H9 (cell line): ENCODE measurements around the gene CACNA2D3. TPM values are rescaled to one million over a fixed set of nuclear protein-coding genes. Genes with fewer than 3 reads are reported as not detected.

Experiments
- DNase-seq: peaks from one replicate; pipeline ENCODE4 v3.0.0-alpha.2; 2017
- H2AFZ ChIP-seq: one replicate; pipeline ENCODE4 v1.6.1; 2013; ENCODE audit warnings: mild to moderate bottlenecking, low read length, control low read depth, moderate library complexity
- H2AK5ac ChIP-seq: 2 replicates; pipeline ENCODE4 v1.6.1; 2013; ENCODE audit warnings: low read length, control low read depth, mixed read lengths; ENCODE audit not compliant: insufficient read length
- H2BK120ac ChIP-seq: one replicate; pipeline ENCODE4 v1.6.1; 2013; ENCODE audit warnings: low read depth, mild to moderate bottlenecking, low read length, control low read depth, inconsistent platforms; ENCODE audit not compliant: poor library complexity, severe bottlenecking
- H2BK12ac ChIP-seq: 2 replicates; pipeline ENCODE4 v1.6.1; 2013; ENCODE audit warnings: low read length, control low read depth, mixed read lengths, low read depth; ENCODE audit not compliant: insufficient read length
- H2BK15ac ChIP-seq: 2 replicates; pipeline ENCODE4 v1.6.1; 2013; ENCODE audit warnings: low read depth, low read length, control low read depth
- H2BK20ac ChIP-seq: one replicate; pipeline ENCODE4 v1.6.1; 2013; ENCODE audit warnings: low read depth, mild to moderate bottlenecking, low read length, control low read depth, inconsistent platforms; ENCODE audit not compliant: poor library complexity, severe bottlenecking
- H2BK5ac ChIP-seq: 2 replicates; pipeline ENCODE4 v1.6.1; 2013; ENCODE audit warnings: low read length, control low read depth, mixed read lengths; ENCODE audit not compliant: insufficient read length
- H3K14ac ChIP-seq: 2 replicates; pipeline ENCODE4 v1.6.1; 2013; ENCODE audit warnings: low read length, control low read depth; ENCODE audit not compliant: insufficient read depth
- H3K18ac ChIP-seq: 2 replicates; pipeline ENCODE4 v1.6.1; 2013; ENCODE audit warnings: low read depth, mild to moderate bottlenecking, mixed read lengths, low read length, control low read depth; ENCODE audit not compliant: insufficient read length
- H3K23ac ChIP-seq: 2 replicates; pipeline ENCODE4 v1.6.1; 2013; ENCODE audit warnings: low read length, control low read depth, mixed read lengths, low read depth; ENCODE audit not compliant: insufficient read length
- H3K23me2 ChIP-seq: 2 replicates; pipeline ENCODE4 v1.6.1; 2013; ENCODE audit warnings: low read depth, mild to moderate bottlenecking, mixed read lengths, low read length, control low read depth; ENCODE audit not compliant: insufficient read length, poor library complexity, severe bottlenecking
- H3K27ac ChIP-seq: 2 replicates; pipeline ENCODE4 v1.5.1; 2013; ENCODE audit warnings: low read length, control low read depth, mixed read lengths, low read depth; ENCODE audit not compliant: insufficient read length
- H3K27me3 ChIP-seq: 2 replicates; pipeline ENCODE4 v1.6.1; 2013; ENCODE audit warnings: low read length, control low read depth, inconsistent platforms; ENCODE audit not compliant: insufficient read depth
- H3K4ac ChIP-seq: 2 replicates; pipeline ENCODE4 v1.6.1; 2013; ENCODE audit warnings: low read depth, mild to moderate bottlenecking, control low read depth, inconsistent platforms, low read length, moderate library complexity
- H3K4me1 ChIP-seq: 2 replicates; pipeline ENCODE4 v1.6.1; 2013; ENCODE audit warnings: low read length, control low read depth, inconsistent platforms; ENCODE audit not compliant: insufficient read depth
- H3K4me2 ChIP-seq: 2 replicates; pipeline ENCODE4 v1.6.1; 2013; ENCODE audit warnings: low read length, control low read depth, mixed read lengths; ENCODE audit not compliant: insufficient read length, insufficient read depth
- H3K56ac ChIP-seq: 2 replicates; pipeline ENCODE4 v1.6.1; 2013; ENCODE audit warnings: low read depth, mild to moderate bottlenecking, mixed read lengths, low read length, control low read depth; ENCODE audit not compliant: insufficient read length
- H3K79me1 ChIP-seq: 2 replicates; pipeline ENCODE4 v1.6.1; 2013; ENCODE audit warnings: low read depth, mild to moderate bottlenecking, moderate library complexity, low read length, control low read depth, inconsistent platforms; ENCODE audit not compliant: insufficient read depth, poor library complexity, severe bottlenecking
- H3K79me2 ChIP-seq: 2 replicates; pipeline ENCODE4 v1.6.1; 2013; ENCODE audit warnings: low read length, control low read depth, inconsistent platforms; ENCODE audit not compliant: insufficient read depth
- H3K9ac ChIP-seq: 2 replicates; pipeline ENCODE4 v1.6.1; 2013; ENCODE audit warnings: low read length, control low read depth, mixed read lengths; ENCODE audit not compliant: insufficient read length; ENCODE audit errors: extremely low read depth
- H3K9me3 ChIP-seq: one replicate; pipeline ENCODE4 v1.6.1; 2013; ENCODE audit warnings: low read depth, low read length, inconsistent platforms; ENCODE audit not compliant: control insufficient read depth
- H3T11ph ChIP-seq: one replicate; pipeline ENCODE4 v1.6.1; 2013; ENCODE audit warnings: mild to moderate bottlenecking, low read length, control low read depth, inconsistent platforms
- H4K20me1 ChIP-seq: one replicate; pipeline ENCODE4 v1.6.1; 2013; ENCODE audit not compliant: control insufficient read depth, insufficient read length, insufficient read depth
- H4K5ac ChIP-seq: 2 replicates; pipeline ENCODE4 v1.6.1; 2013; ENCODE audit warnings: low read depth, mild to moderate bottlenecking, mixed read lengths, low read length, control low read depth; ENCODE audit not compliant: insufficient read length
- H4K8ac ChIP-seq: replicated peaks from 2 replicates; pipeline ENCODE4 v1.6.1; 2013; ENCODE audit warnings: low read length, control low read depth, mixed read lengths, low read depth; ENCODE audit not compliant: insufficient read length
- H4K91ac ChIP-seq: 2 replicates; pipeline ENCODE4 v1.6.1; 2013; ENCODE audit warnings: low read depth, mild to moderate bottlenecking, moderate library complexity, mixed read lengths, low read length, control low read depth; ENCODE audit not compliant: insufficient read length
- H3K27ac Mint-ChIP-seq, 3 experiments: 2 replicates in 2 of 3; 3 replicates in 1 of 3; pipeline ENCODE4 v1.8.0; 2020 to 2021; ENCODE audit warnings: mixed read lengths in 3 of 3, mild to moderate bottlenecking in 1 of 3, moderate library complexity in 1 of 3
- H3K27me3 Mint-ChIP-seq: 2 replicates; pipeline ENCODE4 v1.8.0; 2021; ENCODE audit warnings: low read depth, mild to moderate bottlenecking, moderate library complexity, mixed read lengths
- H3K36me3 Mint-ChIP-seq, 3 experiments: 2 replicates in 2 of 3; 3 replicates in 1 of 3; pipeline ENCODE4 v1.8.0; 2020 to 2021; ENCODE audit warnings: low read depth in 3 of 3, mixed read lengths in 3 of 3; ENCODE audit not compliant: insufficient read depth in 1 of 3
- H3K4me1 Mint-ChIP-seq, 2 experiments: 2 replicates each; pipeline ENCODE4 v1.8.0; 2020; ENCODE audit warnings: mixed read lengths in 2 of 2
- H3K4me3 Mint-ChIP-seq, 2 experiments: 2 replicates in 1 of 2; 3 replicates in 1 of 2; pipeline ENCODE4 v1.8.0; 2020 to 2021; ENCODE audit warnings: mild to moderate bottlenecking in 2 of 2, mixed read lengths in 2 of 2, moderate library complexity in 1 of 2
- H3K9me3 Mint-ChIP-seq, 2 experiments: 2 replicates in 1 of 2; 3 replicates in 1 of 2; pipeline ENCODE4 v1.8.0; 2020; ENCODE audit warnings: mild to moderate bottlenecking in 2 of 2, mixed read lengths in 2 of 2, moderate library complexity in 1 of 2
- WGBS: extraction: QIAGEN DNeasy Blood & Tissue Kit; methylation state at CpG from one replicate; pipeline ENCODE4 v1.1.7; 2013; ENCODE audit warnings: missing lambda C conversion rate, low lambda C conversion rate, mixed read lengths; ENCODE audit not compliant: insufficient read length; ENCODE audit errors: extremely low coverage; 5-methylcytosine and 5-hydroxymethylcytosine counted together
- total RNA-seq: library from RNA; stranded (reverse); gene quantifications from 2 replicates; pipeline ENCODE4 v1.2.1, GENCODE V29; 2021
- TF ChIP-seq, protein P1 (sequence below): fragments of 200-600 bp; sonication (generic); conservative IDR thresholded peaks from 3 replicates; pipeline ENCODE4 v1.8.0; 2021; ENCODE audit warnings: antibody characterized with exemption, mild to moderate bottlenecking

Gene CACNA2D3
- total RNA-seq, 1 experiment from 2014 or later: 3.2 TPM

DNA sequence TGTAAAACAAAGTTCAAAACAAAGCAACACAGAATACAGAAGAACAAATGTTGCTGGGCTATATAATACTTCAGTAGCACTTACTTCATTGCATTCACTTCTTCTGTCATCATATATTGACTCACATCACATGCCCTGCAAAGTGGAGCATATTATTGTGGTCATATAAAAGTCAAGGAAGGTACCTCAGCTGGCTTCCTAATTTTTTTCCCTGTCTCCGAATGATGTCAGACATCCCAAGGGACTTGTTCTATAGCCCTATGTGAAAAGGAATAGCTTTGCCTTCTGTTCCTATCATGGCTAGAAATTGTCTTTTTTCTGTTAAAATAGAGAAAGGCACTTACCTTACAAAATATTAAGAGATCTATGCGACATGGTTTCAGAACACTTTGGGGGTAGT lies 696.1 kb downstream of the CACNA2D3 start:
- H3K36me3 Mint-ChIP-seq: peaks cover 0 to 6% (median 4%) of the 10 kb centered on the region in 3 experiments; a peak in 1 of 7 replicates
- H3K56ac ChIP-seq: no peak overlapping the region
- H3K4me2 ChIP-seq: no peak overlapping the region
- no peak overlapping the region for H4K5ac ChIP-seq
- no peak overlapping the region for H2AK5ac ChIP-seq
- no peak overlapping the region for H4K91ac ChIP-seq
- H3K79me1 ChIP-seq: no peaks in the 10 kb centered on the region
- H4K8ac ChIP-seq: no peak overlapping the region
- no peaks in the 10 kb centered on the region for H3K79me2 ChIP-seq
- H3K27ac ChIP-seq: no peak overlapping the region
- H3K9ac ChIP-seq: no peak overlapping the region
- H3T11ph ChIP-seq: no peak overlapping the region
- no peak overlapping the region for H3K14ac ChIP-seq
- TF ChIP-seq, protein P1, sequence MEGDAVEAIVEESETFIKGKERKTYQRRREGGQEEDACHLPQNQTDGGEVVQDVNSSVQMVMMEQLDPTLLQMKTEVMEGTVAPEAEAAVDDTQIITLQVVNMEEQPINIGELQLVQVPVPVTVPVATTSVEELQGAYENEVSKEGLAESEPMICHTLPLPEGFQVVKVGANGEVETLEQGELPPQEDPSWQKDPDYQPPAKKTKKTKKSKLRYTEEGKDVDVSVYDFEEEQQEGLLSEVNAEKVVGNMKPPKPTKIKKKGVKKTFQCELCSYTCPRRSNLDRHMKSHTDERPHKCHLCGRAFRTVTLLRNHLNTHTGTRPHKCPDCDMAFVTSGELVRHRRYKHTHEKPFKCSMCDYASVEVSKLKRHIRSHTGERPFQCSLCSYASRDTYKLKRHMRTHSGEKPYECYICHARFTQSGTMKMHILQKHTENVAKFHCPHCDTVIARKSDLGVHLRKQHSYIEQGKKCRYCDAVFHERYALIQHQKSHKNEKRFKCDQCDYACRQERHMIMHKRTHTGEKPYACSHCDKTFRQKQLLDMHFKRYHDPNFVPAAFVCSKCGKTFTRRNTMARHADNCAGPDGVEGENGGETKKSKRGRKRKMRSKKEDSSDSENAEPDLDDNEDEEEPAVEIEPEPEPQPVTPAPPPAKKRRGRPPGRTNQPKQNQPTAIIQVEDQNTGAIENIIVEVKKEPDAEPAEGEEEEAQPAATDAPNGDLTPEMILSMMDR: no peak
- peaks cover 94% of the 10 kb centered on the region for H3K27me3 Mint-ChIP-seq
- H4K20me1 ChIP-seq: no peaks in the 10 kb centered on the region
- no peak overlapping the region for H2BK120ac ChIP-seq
- H2AFZ ChIP-seq: no peak overlapping the region
- H2BK12ac ChIP-seq: no peak overlapping the region
- H3K9me3 ChIP-seq: no peaks in the 10 kb centered on the region
- H3K4me1 Mint-ChIP-seq: peaks cover 12 to 14% of the 10 kb centered on the region in 2 experiments
- no peaks in the 10 kb centered on the region for H3K23me2 ChIP-seq
- no peak overlapping the region for H3K4ac ChIP-seq
- peaks cover 2 to 4% of the 10 kb centered on the region in 2 experiments; a peak in 2 of 5 replicates for H3K9me3 Mint-ChIP-seq
- no peak overlapping the region for H2BK15ac ChIP-seq
- H3K23ac ChIP-seq: no peak overlapping the region
- DNase-seq: no peak
- H3K4me1 ChIP-seq: no peaks in the 10 kb centered on the region
- no peak overlapping the region for H3K27ac Mint-ChIP-seq
- H2BK20ac ChIP-seq: no peak overlapping the region
- H3K4me3 Mint-ChIP-seq: no peak overlapping the region
- H3K27me3 ChIP-seq: peaks cover 34% of the 10 kb centered on the region
- WGBS: no CpG with 5 or more reads among the region's 2 CpGs
- no peak overlapping the region for H3K18ac ChIP-seq
- no peak overlapping the region for H2BK5ac ChIP-seq
